Posterior vena cava (tissue), 2 donors: ENCODE results near the gene MAPK14. TPM values are rescaled to one million over a fixed set of nuclear protein-coding genes. Genes with fewer than 3 reads are reported as not detected.
"Not testable (repeated sequence)": the region's sequence is repeated elsewhere in the genome, so short reads cannot be mapped to it uniquely, and the experiment has no call there.

Experiments
- DNase-seq: peaks from one replicate; pipeline ENCODE4 v3.0.0-alpha.2; 2020; ENCODE audit warnings: low spot score
- intact Hi-C, 2 donors: fragments of 100-400 bp; cut with DNase I; formaldehyde crosslinking; loops; one replicate each; pipeline versions ENCODE4 v1.14.1 to v1.14.2; 2022 to 2023
- total RNA-seq, 2 donors: library from RNA; stranded (reverse); fragmentation: NEBNext Ultra II Directional; extraction: Animal tissue kit (Norgen Biotek cat#: 25700); gene quantifications; one replicate each; pipeline ENCODE4 v1.2.1, GENCODE V29; 2021
- donor health status: DM: yes; HTN: yes; CAD: no.
- donor health status: DM: yes; HTN: yes; CAD: no.

MAPK14 gene
- total RNA-seq, 2 donors from 2014 or later = 43.5 to 44.3 TPM

DNA sequence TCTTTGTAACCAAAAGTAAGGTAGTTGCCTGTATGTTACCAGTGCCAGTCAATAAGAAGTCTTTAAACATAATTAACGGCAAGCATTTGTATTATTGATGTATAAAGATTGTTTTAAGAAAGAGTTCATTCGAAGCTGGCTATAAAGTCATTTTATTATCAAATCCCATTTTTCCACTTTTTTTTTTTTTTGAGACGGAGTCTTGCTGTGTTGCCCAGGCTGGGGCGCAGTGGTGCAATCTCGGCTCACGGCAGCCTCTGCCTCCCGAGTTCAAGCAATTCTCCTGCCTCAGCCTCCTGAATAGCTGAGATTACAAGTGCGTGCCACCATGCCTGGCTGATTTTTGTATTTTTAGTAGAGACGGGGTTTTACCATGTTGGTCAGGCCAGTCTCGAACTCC lies 5.5 kb downstream of the MAPK14 start:
- DNase-seq, intact Hi-C loops: not testable (repeated sequence)

DNA sequence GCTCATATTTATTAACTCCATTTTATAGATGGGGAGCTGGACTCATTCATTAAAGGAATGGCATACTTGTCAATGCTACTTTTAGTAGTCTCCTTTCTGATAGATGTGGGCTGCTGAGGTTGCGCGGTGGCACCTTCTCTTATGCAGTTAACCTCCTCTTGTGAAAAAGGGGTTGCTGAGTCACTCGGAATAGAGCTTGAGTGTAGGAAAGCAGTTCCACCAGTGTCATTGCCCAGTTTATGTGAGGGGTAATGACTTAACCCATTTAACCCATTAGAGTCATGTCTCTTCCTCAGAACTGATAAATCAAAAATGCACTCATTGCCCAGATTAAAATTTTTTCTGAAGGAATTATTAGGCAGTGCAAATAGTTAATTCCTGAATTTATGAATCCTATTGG lies 6.3 kb downstream of the MAPK14 start:
- no peak for DNase-seq

DNA sequence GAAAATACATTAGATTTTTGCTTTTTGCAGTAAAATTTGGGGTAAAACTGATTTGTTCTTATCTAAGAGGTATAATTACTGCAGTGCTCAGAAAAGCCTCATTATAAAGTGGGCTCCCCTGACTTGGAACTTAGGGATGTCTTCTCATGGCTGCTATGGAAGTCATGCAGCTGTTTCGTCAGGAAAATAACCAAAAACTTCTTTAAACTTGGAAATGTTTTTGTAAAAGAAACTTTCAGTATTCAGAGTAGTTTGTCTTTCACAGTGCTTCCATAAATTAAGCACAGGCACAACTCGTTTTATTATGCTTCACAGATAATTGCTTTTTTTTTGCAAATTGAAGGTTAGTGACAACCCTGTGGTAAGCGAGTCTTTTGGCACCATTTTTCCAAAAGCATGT lies 6.8 kb downstream of the MAPK14 start:
- no peak for DNase-seq
- intact Hi-C loops = no loop called here

More for the DNA sequence above, 6.3 kb downstream of the MAPK14 start:
- intact Hi-C loops = no loop called here

GRCh38 chr6:36035225-36035624 lies 7.6 kb downstream of the MAPK14 start:
- no peak for DNase-seq
- intact Hi-C loops = no loop called here

DNA sequence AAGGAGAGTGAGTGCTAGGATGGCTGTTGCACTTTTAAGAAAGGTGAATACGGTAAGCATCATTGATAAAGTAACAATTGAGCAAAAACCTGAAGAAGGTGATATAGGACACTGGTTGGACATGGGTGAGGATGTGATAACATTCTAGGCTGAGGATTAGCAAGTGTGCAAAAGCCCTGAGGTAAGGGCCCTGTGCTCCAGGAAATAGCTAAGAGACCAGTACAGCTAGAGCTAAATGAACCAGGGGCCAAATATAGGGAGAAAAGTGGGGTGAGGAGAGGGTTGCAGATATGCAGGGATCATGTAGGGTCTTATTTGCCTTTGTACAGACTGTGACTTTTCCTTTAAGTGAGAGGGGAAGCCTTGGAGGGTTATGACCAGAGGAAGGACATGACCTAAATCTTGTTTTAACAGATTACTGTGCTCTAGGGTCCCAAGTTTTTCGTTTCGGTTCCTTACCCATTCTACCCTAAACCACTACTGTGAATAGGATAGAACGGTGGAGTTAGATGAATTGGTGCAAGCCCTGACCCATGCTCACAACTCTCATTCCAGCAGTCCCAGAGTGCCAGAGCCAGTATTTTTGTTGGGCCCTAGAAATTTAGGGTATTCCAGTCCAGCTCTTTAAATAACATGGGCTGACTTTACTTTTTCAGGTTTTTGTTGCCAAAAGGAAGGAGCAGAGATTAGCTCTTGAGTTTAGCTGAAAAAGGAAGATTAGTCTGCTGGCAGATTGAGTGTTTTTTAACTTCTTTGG lies 10.7 kb downstream of the MAPK14 start:
- DNase-seq = no peak
- intact Hi-C loops = no loop called here

- intact Hi-C loops = no loop called here
- no peak for DNase-seq
These were observed 11.5 kb downstream of the MAPK14 start for GRCh38 chr6:36039112-36039511.

DNA sequence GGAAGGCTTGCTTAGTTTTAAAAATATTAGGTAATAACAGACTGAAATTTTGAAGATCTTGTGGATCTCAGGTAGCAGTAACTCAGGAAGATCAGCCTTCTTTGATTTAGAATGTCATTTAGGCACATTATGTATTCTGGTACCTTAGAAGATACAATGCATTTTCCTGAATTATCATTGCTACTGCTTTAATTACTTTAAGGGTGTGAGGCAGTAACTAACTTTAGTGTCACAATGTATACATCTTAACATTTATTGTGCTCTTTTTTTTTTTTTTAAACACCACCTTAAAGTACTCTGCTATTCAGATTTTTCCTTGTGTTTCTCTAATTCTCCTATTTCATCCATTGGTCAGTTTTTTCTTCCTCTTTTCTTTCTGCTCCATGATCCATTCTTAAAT lies 13.3 kb downstream of the MAPK14 start:
- no peak for DNase-seq
- intact Hi-C loops = no loop called here

GRCh38 chr6:36042618-36043260 lies 15.1 kb downstream of the MAPK14 start:
- DNase-seq = no peak
- intact Hi-C loops = no loop called here

DNA sequence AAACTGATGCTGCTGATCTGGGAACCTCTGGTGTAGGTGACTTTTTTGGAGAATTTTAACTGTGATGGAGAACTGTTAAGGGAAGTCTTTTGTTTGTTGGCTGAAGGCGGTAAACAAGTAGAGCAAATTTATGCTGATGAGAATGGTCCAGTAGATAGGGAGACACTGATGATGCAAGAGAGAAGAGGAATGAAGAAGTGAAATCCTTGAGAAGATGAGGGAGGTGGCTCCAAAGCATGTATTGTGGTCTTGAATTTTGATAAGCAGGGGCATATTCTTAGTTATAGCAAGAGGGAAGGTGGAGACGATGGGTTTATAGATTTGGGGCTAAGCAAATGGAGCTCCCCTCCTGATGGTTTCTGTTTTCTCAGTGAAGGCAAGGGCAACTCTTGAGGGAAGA lies 22.0 kb downstream of the MAPK14 start:
- no peak for DNase-seq
- intact Hi-C loops = no loop called here

GRCh38 chr6:36050305-36050704 lies 22.7 kb downstream of the MAPK14 start:
- intact Hi-C loops = no loop called here

DNA sequence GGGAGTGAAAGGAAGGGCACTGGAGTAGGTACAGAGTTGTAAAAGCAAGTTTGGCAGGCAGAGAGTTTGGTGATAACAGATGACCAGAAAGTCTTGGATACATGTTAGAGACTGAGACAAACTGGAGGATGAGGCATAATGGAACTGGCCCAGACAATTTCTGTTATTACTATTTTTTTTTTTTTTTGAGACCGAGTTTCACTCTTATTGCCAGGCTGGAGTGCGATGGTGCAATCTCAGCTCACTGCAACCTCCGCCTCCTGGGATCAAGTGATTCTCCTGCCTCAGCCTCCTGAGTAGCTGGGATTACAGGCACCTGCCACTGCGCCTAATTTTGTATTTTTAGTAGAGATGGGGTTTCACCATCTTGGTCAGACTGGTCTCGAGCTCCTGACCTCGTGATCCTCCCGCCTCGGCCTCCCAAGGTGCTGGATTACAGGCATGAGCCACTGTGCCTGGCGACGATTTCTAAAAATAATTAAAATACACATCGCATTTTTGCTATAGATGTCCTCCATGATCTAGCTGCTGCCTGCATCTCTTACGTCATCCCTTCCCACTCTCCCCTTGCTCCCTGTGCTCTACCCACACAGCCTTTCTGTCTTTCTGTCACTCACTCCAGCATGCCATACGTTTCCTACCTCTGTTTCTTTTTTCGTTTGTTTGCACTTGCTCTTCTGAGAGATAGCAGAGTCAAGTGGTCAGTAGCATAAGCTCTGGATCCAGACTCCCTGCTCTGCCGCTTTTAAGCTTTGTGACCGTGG lies 23.5 kb downstream of the MAPK14 start:
- intact Hi-C loops = no loop called here
- DNase-seq = no peak

More at GRCh38 chr6:36050305-36050704, 22.7 kb downstream of the MAPK14 start:
- no peak for DNase-seq

DNA sequence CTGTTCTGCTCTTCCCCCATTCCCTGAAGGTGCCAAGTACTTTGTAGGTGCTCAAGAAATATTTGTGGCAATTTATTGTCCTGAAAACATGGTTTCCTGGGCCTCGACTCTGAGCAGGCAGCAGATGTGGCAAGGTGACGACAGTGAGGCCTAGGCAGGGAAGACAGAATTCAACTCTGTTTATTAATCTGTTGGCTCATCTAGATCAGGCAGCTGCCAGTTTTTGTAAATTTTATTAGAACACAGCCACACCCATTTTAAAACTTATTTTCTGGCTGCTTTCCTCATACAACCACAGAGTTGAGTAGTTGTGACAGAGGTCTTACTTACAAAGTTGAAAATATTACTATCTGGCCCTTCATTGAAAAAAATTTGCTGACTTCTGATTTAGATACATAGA lies 24.5 kb downstream of the MAPK14 start:
- intact Hi-C loops = no loop called here
- no peak for DNase-seq

- DNase-seq = no peak
- intact Hi-C loops = no loop called here
These were observed 26.3 kb downstream of the MAPK14 start for GRCh38 chr6:36053878-36054277.

DNA sequence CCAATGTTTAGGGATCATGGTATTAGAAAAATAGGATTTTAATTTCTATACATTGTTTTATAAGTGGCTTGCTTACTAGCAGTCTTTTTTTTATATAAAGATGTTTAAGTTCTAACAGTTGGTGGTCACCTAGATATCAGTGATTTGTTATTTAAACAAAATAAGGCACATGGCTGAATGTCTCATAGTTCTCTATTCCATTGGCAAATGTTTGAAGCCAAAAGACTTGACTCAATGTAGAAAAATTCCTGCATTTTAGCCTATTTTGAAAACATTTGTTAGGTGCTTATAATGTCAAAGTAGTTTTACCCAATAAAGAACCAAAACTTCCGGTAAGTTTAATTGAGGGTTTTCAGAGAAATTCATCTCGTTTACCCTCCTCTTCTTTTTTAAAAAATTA lies 26.8 kb downstream of the MAPK14 start:
- no peak for DNase-seq
- intact Hi-C loops = no loop called here

DNA sequence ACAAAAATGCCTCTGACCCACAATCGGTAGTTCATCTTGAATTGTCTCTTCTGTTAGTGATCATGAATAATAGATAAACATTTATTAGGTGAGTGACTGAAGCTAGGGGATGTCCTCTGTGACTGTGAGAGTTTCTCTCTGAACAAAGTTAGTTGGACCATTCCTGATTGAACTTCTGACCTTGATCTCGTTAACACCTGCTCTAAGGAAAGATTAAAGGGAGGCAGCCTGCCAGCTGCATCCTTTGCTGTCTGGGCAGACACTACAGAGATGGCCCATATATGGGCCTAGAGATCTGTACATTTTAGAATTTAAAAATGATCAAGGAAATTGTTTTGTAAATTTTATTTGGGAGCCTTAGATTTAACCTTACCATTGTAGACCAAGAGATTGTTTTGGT lies 27.3 kb downstream of the MAPK14 start:
- no peak for DNase-seq
- intact Hi-C loops = no loop called here

DNA sequence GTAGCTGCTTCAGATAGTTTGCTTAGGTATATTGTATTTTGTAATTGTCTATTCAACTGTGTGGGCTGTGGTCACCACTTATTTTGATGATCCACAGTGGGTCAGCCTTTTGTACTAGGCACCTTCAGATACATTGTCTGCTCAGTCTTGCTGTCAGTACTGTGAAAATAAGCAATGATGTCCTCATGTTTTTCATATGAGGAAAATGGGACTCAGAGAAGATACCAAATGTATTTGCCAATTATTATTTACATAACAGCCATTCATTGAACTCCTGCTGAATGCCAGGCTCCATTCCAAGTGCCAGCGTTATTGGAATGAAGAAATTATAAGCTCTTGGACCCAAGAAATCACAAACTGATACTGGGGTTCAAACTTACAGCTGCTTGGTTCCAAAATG lies 28.6 kb downstream of the MAPK14 start:
- intact Hi-C loops = no loop called here
- no peak for DNase-seq

DNA sequence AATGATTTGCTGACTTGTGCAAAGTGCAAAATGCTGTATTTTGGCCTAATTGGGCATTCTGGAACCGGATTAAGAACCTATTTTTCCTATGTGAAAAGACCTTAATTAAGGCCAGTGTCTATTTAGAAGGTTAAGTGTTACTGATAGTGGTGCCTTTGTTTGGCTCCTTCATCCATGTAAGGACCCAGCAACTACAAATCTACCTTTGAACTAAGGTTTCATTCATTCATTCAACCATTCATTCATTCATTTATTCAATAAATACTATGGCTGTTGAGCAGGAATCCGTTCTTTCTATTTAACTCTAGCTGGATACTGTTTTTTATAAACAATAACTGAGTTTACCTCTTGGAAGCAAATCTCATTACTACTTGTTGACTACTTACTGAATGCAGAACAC lies 33.6 kb downstream of the MAPK14 start:
- intact Hi-C loops = no loop called here
- DNase-seq = no peak

DNA sequence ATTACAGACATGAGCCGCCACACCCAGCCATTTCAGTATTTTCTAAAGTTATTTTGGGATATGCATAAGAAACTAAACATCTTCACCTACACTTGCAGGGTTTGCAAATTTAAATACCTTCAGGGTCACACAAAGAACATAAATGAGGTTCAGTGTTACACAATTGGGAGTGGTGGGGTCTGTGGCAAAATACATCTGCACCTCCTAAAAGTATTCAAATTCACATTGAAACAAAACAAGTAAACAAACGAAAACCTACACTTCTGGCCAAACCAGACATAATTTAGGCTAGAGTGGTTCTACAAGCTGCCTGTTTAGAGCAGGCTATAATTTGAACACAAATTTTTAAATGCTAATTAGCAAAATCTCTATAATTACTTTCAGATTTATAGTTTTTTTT lies 34.6 kb downstream of the MAPK14 start:
- intact Hi-C loops = no loop called here
- DNase-seq = no peak

- DNase-seq = no peak
- intact Hi-C loops = no loop called here
These were observed 35.9 kb downstream of the MAPK14 start for GRCh38 chr6:36063318-36064060.
